NCI-H1092 (cell line): Measurements from ENCODE around the gene NLGN2.

Source experiments
- DNase-seq: peaks from one replicate; lab custom pipeline; 2025; lab: John Stamatoyannopoulos, UW

Gene NLGN2

GRCh38 chr17:7414837-7415236 lies 7.2 kb downstream of the NLGN2 start:
- no peak for DNase-seq

- DNase-seq, result no peak
Observed at GRCh38 chr17:7415784-7416183, 8.1 kb downstream of the NLGN2 start.

GRCh38 chr17:7416323-7416722 lies 8.7 kb downstream of the NLGN2 start:
- DNase-seq, result no peak

- DNase-seq, result no peak
Observed at GRCh38 chr17:7417056-7417655, 9.5 kb downstream of the NLGN2 start.

DNA sequence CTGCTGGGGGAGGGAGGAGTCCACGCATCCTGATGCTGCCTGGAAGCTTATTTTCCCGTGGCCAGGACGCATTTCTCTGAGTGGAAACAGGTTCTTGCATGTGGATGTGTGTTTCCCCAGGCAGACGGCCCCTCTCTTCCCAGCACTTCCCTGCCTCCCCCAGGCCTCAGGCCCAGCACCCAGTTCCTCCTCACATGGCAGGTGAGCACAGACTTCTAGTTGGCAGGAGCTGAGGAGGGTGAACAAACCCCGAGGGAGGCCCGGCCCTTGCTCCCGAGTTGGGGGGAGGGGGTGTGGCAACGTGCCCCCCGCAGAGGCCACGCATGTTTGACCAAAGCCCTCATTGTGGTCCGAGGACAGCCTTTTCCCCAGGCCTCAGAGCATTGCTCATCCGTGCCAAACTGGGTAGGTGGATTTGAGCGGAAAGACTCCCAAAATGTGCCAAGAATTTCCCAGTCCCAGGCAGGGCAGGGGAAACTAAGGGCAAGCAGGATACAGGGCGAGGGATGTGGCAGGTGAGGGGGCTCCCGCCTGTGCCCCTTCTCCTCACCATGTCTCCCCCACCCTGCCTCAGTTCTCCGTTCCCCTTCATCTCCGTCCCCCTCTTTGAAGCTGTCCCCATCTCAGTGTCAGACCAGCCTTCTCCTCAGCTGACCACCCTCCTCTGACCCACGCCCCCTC lies 11.0 kb downstream of the NLGN2 start:
- no peak for DNase-seq

- no peak for DNase-seq
Observed at GRCh38 chr17:7419819-7420610, 12.4 kb downstream of the NLGN2 start, which contains the start of gene SPEM1. Gene SPEM1 (plus strand): TSS chr17:7420324. CDS start chr17:7420385, 61 bp downstream.

DNA sequence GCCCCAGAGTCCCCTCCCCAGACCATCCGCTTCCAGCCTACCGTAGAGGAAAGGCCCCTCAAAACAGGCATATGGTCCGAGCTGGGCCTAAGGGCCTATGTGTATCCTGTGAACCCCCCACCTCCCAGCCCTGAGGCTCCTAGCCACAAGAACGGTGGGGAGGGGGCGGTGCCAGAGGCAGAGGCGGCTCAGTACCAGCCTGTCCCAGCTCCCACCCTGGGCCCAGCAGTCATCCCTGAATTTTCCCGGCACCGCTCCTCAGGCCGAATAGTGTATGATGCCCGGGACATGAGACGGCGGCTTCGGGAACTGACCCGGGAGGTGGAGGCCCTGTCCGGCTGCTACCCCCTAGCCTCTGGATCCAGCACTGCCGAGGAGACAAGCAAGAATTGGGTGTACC lies 13.5 kb downstream of the NLGN2 start:
- no peak for DNase-seq

- no peak for DNase-seq
Observed at GRCh38 chr17:7423679-7424078, 16.0 kb downstream of the NLGN2 start.

DNA sequence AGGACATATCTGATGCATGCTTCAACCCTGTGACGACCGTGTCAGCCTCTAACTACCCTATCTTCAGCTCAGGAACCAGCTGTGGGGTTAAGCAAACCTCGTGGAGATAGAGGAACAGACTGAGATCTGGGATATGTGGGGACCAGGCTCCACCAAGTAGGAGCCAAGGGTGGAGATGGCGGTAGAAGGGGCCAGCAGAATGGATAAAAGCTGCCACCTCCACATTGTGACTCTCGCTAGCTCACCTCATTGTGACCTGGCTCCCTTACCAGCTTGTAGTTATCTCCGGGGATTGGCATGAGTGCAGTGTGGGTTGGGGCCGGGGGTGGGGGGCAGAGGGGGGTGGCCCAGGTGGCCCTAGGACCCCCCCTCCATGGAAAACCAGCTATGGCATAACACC lies 17.7 kb downstream of the NLGN2 start, which contains the start of gene SPEM2:
SPEM2 (plus strand) TSS at position 301 of the 400 bp plus-strand sequence; CDS start at position 374, 73 bp downstream.
- DNase-seq, result no peak

- DNase-seq, result no peak
Observed at GRCh38 chr17:7425756-7426155, 18.1 kb downstream of the NLGN2 start.

- no peak for DNase-seq
Observed at GRCh38 chr17:7426203-7426863, 18.7 kb downstream of the NLGN2 start.

- no peak for DNase-seq
Observed at GRCh38 chr17:7426896-7427489, 19.3 kb downstream of the NLGN2 start.

GRCh38 chr17:7427549-7427948 lies 19.9 kb downstream of the NLGN2 start:
- DNase-seq, result no peak

DNA sequence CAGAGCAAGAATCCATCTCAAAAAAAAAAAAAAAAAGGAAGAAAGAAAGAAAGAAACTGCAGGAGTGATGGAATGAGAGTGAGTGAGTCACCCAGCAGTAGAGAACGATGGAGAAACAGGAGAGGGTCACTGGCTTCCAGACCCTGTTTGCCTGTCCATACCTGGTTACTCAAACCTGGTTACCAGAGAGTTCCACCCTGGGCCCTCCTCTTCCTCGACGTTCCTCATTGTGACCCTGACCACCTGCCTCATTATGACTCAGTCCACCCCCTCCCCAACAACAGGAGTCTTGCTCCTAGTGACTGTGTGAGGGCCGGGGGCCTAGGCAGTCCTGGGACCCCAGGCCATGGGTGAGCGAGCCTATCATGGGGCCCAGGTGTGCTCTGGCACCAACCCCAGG lies 20.9 kb downstream of the NLGN2 start, which contains the start of gene SPEM3:
SPEM3 (plus strand) TSS at position 301 of the 400 bp plus-strand sequence; CDS start at position 347, 46 bp downstream.
- no peak for DNase-seq

DNA sequence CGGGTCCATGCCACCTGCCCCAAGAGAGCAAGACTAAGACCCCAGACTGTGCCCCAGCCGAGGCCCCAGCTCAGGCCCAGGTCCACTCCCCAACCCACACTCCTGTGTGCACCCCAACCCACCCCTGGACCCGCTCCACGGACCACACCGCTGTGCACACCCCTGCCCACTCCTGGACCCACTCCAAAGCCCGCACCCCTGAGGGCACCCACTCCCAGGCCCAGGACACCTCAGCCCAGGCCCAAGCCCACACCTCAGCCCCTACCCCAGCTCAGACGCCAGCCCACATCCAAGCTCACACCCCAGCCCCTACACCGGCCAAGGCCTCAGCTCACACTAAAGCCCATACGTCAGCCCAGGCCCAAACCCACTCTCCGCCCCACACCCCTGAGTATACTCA lies 22.1 kb downstream of the NLGN2 start:
- no peak for DNase-seq

GRCh38 chr17:7431231-7431630 lies 23.6 kb downstream of the NLGN2 start:
- DNase-seq, result no peak

- no peak for DNase-seq
Observed at GRCh38 chr17:7432296-7432695, 24.7 kb downstream of the NLGN2 start.

GRCh38 chr17:7435676-7436555 lies 28.3 kb downstream of the NLGN2 start:
- no peak for DNase-seq

- DNase-seq, result peak; percentile 62
Observed at GRCh38 chr17:7436556-7437368, 29.1 kb downstream of the NLGN2 start.

- DNase-seq, result no peak
Observed at GRCh38 chr17:7437369-7437863, 29.8 kb downstream of the NLGN2 start.
